GM11168 (cell line): Measurements from ENCODE around the gene PDHB.

ENCODE experiments used
- in situ Hi-C: fragments of 300-500 bp; cut with MboI; formaldehyde crosslinking; loops from one replicate; pipeline ENCODE4 v1.12.0; 2022; ENCODE audit warnings: low sequenced_read_pairs; ENCODE audit not compliant: unreplicated experiment

The PDHB gene

GRCh38 chr3:58408906-58409305 lies 24.7 kb downstream of the PDHB start:
- in situ Hi-C loops: no loop called here

- in situ Hi-C loops: no loop called here
Measured at GRCh38 chr3:58404396-58404795, 29.2 kb downstream of the PDHB start.

- in situ Hi-C loops: no loop called here
Measured at GRCh38 chr3:58403513-58404109, 30.0 kb downstream of the PDHB start.

- in situ Hi-C loops: no loop called here
Measured at GRCh38 chr3:58398669-58399333, 34.8 kb downstream of the PDHB start.

- in situ Hi-C loops: no loop called here
Measured at GRCh38 chr3:58394339-58394738, 39.3 kb downstream of the PDHB start.

GRCh38 chr3:58392181-58392580 lies 41.5 kb downstream of the PDHB start:
- in situ Hi-C loops: no loop called here

GRCh38 chr3:58391156-58391865 lies 42.3 kb downstream of the PDHB start:
- in situ Hi-C loops: no loop called here

GRCh38 chr3:58388550-58389091 lies 45.0 kb downstream of the PDHB start:
- in situ Hi-C loops: no loop called here

GRCh38 chr3:58387650-58388546 lies 45.7 kb downstream of the PDHB start:
- in situ Hi-C loops: no loop called here

- in situ Hi-C loops: no loop called here
Measured at GRCh38 chr3:58386626-58387365, 46.8 kb downstream of the PDHB start.

GRCh38 chr3:58384381-58385090 lies 49.1 kb downstream of the PDHB start:
- in situ Hi-C loops: no loop called here

GRCh38 chr3:58383904-58384303 lies 49.7 kb downstream of the PDHB start:
- in situ Hi-C loops: no loop called here

- in situ Hi-C loops: no loop called here
Measured at GRCh38 chr3:58383476-58383875, 50.2 kb downstream of the PDHB start.

- in situ Hi-C loops: no loop called here
Measured at GRCh38 chr3:58379351-58380073, 54.1 kb downstream of the PDHB start.

GRCh38 chr3:58377750-58378149 lies 55.9 kb downstream of the PDHB start:
- in situ Hi-C loops: no loop called here
